IMR-90 (cell line): ENCODE measurements around the gene ARMC8. TPM values are rescaled to one million over a fixed set of nuclear protein-coding genes. Genes with fewer than 3 reads are reported as not detected.

Experiments
- ATAC-seq: fragments of 200-7000 bp; cut with Tn5 transposase; 2 replicates; pipeline ENCODE4 v1.9.1; 2020; ENCODE audit warnings: low read depth, mild to moderate bottlenecking, moderate library complexity
- BruUV-seq: library from RNA; stranded (reverse); fragments of 400-500 nt; replicated peaks from 2 replicates; lab custom pipeline; 2021; lab: Mats Ljungman, UMichigan
- CTCF ChIA-PET: fragments of 300-600 bp; formaldehyde crosslinking; extraction: SDS; loops from one replicate; lab custom pipeline; 2021; ENCODE audit warnings: antibody characterized with exemption; lab: Yijun Ruan, JAX
- POLR2A ChIA-PET: fragments of 300-600 bp; sonication (Branson Sonifier 250); formaldehyde crosslinking; loops from one replicate; lab custom pipeline; 2022; ENCODE audit warnings: antibody characterized with exemption; ENCODE audit not compliant: unreplicated experiment; lab: Charles Lee
- DNase-seq: peaks from one replicate; pipeline ENCODE4 v3.0.0; 2013
- H2AFZ ChIP-seq: replicated peaks from 2 replicates; pipeline ENCODE3; 2013; ENCODE audit warnings: low read length, mild to moderate bottlenecking; ENCODE audit not compliant: poor library complexity
- H2AK5ac ChIP-seq: 2 replicates; pipeline ENCODE4 v1.6.1; 2013; ENCODE audit warnings: low read depth, low read length, inconsistent platforms
- H2AK9ac ChIP-seq: replicated peaks from 2 replicates; pipeline ENCODE3; 2013; ENCODE audit warnings: mild to moderate bottlenecking, low read depth, low read length, moderate library complexity; ENCODE audit not compliant: poor library complexity
- H2BK120ac ChIP-seq: 2 replicates; pipeline ENCODE4 v1.6.1; 2013; ENCODE audit warnings: low read depth, low read length, inconsistent platforms
- H2BK15ac ChIP-seq: 3 replicates; pipeline ENCODE4 v1.6.1; 2013; ENCODE audit warnings: low read depth, low read length, inconsistent platforms
- H2BK20ac ChIP-seq: 2 replicates; pipeline ENCODE4 v1.6.1; 2013; ENCODE audit warnings: low read depth, mild to moderate bottlenecking, inconsistent platforms, low read length, moderate library complexity
- H2BK5ac ChIP-seq: 2 replicates; pipeline ENCODE4 v1.6.1; 2013; ENCODE audit warnings: mild to moderate bottlenecking, low read depth, low read length, inconsistent platforms; ENCODE audit not compliant: poor library complexity, severe bottlenecking
- H3K14ac ChIP-seq: replicated peaks from 2 replicates; pipeline ENCODE4 v1.6.1; 2013; ENCODE audit warnings: low read depth, low read length, inconsistent platforms
- H3K18ac ChIP-seq: 2 replicates; pipeline ENCODE4 v1.6.1; 2013; ENCODE audit warnings: low read depth, low read length, control low read depth
- H3K23ac ChIP-seq: 2 replicates; pipeline ENCODE4 v1.6.1; 2013; ENCODE audit warnings: low read depth, low read length, inconsistent platforms
- H3K27ac ChIP-seq: 2 replicates; pipeline ENCODE4 v1.5.1; 2013; ENCODE audit warnings: mild to moderate bottlenecking, control low read depth, low read length; ENCODE audit not compliant: insufficient read depth
- H3K27me3 ChIP-seq: 2 replicates; pipeline ENCODE4 v1.6.1; 2013; ENCODE audit warnings: low read length; ENCODE audit not compliant: control insufficient read depth, insufficient read depth
- H3K36me3 ChIP-seq: 2 replicates; pipeline ENCODE4 v1.6.1; 2013; ENCODE audit warnings: low read length, mixed read lengths; ENCODE audit not compliant: control insufficient read depth, insufficient read depth
- H3K4ac ChIP-seq: 2 replicates; pipeline ENCODE4 v1.6.1; 2013; ENCODE audit warnings: low read depth, low read length, inconsistent platforms
- H3K4me1 ChIP-seq: 2 replicates; pipeline ENCODE4 v1.6.1; 2013; ENCODE audit warnings: low read length, mixed read lengths; ENCODE audit not compliant: control insufficient read depth, insufficient read depth
- H3K4me2 ChIP-seq: 2 replicates; pipeline ENCODE4 v1.6.1; 2013; ENCODE audit warnings: low read depth, mild to moderate bottlenecking, control low read depth, low read length, moderate library complexity
- H3K4me3 ChIP-seq: 2 replicates; pipeline ENCODE4 v1.5.1; 2013; ENCODE audit warnings: low read depth, mild to moderate bottlenecking, control low read depth, low read length, moderate library complexity; ENCODE audit not compliant: insufficient read depth
- H3K56ac ChIP-seq: 2 replicates; pipeline ENCODE4 v1.6.1; 2013; ENCODE audit warnings: low read length, inconsistent platforms; ENCODE audit not compliant: insufficient read depth; ENCODE audit errors: extremely low read depth
- H3K79me1 ChIP-seq, 2 experiments: 2 replicates each; pipeline ENCODE4 v1.6.1; 2013; ENCODE audit warnings: low read length in 2 of 2, inconsistent platforms in 1 of 2, low read depth in 1 of 2
- H3K9ac ChIP-seq: 2 replicates; pipeline ENCODE4 v1.6.1; 2013; ENCODE audit warnings: low read depth, low read length, control low read depth
- H3K9me1 ChIP-seq: 2 replicates; pipeline ENCODE4 v1.6.1; 2013; ENCODE audit warnings: low read length, inconsistent platforms; ENCODE audit not compliant: insufficient read depth
- H3K9me3 ChIP-seq: 2 replicates; pipeline ENCODE4 v1.6.1; 2013; ENCODE audit warnings: low read length; ENCODE audit not compliant: control insufficient read depth, insufficient read depth
- H4K20me1 ChIP-seq: 2 replicates; pipeline ENCODE4 v1.6.1; 2013; ENCODE audit warnings: low read length, inconsistent platforms; ENCODE audit not compliant: insufficient read depth
- H4K5ac ChIP-seq: 2 replicates; pipeline ENCODE4 v1.6.1; 2013; ENCODE audit warnings: mild to moderate bottlenecking, low read depth, low read length, control low read depth
- H4K8ac ChIP-seq, 2 experiments: 2 replicates each; pipeline ENCODE4 v1.6.1; 2013; ENCODE audit warnings: low read depth in 2 of 2, low read length in 2 of 2, control low read depth in 1 of 2, inconsistent platforms in 1 of 2
- H4K91ac ChIP-seq: 2 replicates; pipeline ENCODE4 v1.6.1; 2013; ENCODE audit warnings: low read depth, low read length, inconsistent platforms; ENCODE audit not compliant: insufficient read depth
- BHLHE40 ChIP-seq: fragments of 150-350 bp; IDR thresholded peaks from 2 replicates; pipeline ENCODE4 v1.6.1; 2016; ENCODE audit warnings: mild to moderate bottlenecking, low read depth, low read length
- CEBPB ChIP-seq: IDR thresholded peaks from 2 replicates; pipeline ENCODE4 v1.6.1; 2012; ENCODE audit warnings: low read depth, low read length, improper control_type of control experiment
- CHD1 ChIP-seq: IDR thresholded peaks from 2 replicates; pipeline ENCODE4 v1.6.1; 2012; ENCODE audit warnings: low read depth, low read length, improper control_type of control experiment
- CTCF ChIP-seq: conservative IDR thresholded peaks from 2 replicates; pipeline ENCODE4 v1.5.1; 2012; ENCODE audit warnings: mild to moderate bottlenecking, low read depth, low read length, improper control_type of control experiment
- FOS ChIP-seq: fragments of 150-350 bp; IDR thresholded peaks from 2 replicates; pipeline ENCODE4 v1.6.1; 2016; ENCODE audit warnings: low read depth, low read length
- MAZ ChIP-seq: IDR thresholded peaks from 2 replicates; pipeline ENCODE4 v1.6.1; 2012; ENCODE audit warnings: low read depth, mild to moderate bottlenecking, low read length, improper control_type of control experiment, moderate library complexity, borderline replicate concordance
- NFE2L2 ChIP-seq: fragments of 150-350 bp; IDR thresholded peaks from 2 replicates; pipeline ENCODE4 v1.6.1; 2016; ENCODE audit warnings: low read depth, mild to moderate bottlenecking, low read length
- POLR2A ChIP-seq: IDR thresholded peaks from 2 replicates; pipeline ENCODE4 v1.6.1; 2012; ENCODE audit warnings: mild to moderate bottlenecking, low read depth, low read length
- RAD21 ChIP-seq: IDR thresholded peaks from 2 replicates; pipeline ENCODE4 v1.6.1; 2012; ENCODE audit warnings: low read length, improper control_type of control experiment
- RCOR1 ChIP-seq: IDR thresholded peaks from 2 replicates; pipeline ENCODE4 v1.6.1; 2012; ENCODE audit warnings: mild to moderate bottlenecking, low read length, improper control_type of control experiment; ENCODE audit not compliant: insufficient replicate concordance
- SMC3 ChIP-seq: fragments of 150-350 bp; IDR thresholded peaks from 2 replicates; pipeline ENCODE4 v1.6.1; 2016; ENCODE audit warnings: low read depth, mild to moderate bottlenecking, antibody characterized with exemption, low read length, moderate library complexity
- dilution Hi-C: fragments of 300-500 bp; cut with HindIII; formaldehyde crosslinking; loops from one replicate; pipeline ENCODE4 v1.14.3; 2018; ENCODE audit warnings: low sequenced_read_pairs; ENCODE audit not compliant: unreplicated experiment
- in situ Hi-C: fragments of 300-500 bp; cut with MboI; formaldehyde crosslinking; loops from 3 replicates; pipeline ENCODE4 v1.14.3; 2019; ENCODE audit warnings: low sequenced_read_pairs, inconsistent platforms, mixed read lengths
- intact Hi-C: fragments of 100-400 bp; cut with micrococcal nuclease; formaldehyde crosslinking; loops from 2 replicates; pipeline ENCODE4 v1.10.0; 2022
- polyA plus RNA-seq, 3 experiments: library from polyadenylated mRNA; depleted of rRNA; stranded (reverse); fragments of >200 nt; gene quantifications; 2 replicates each; pipeline ENCODE4 v1.2.3, GENCODE V29; 2012; ENCODE audit warnings: low replicate concordance in 1 of 3
- total RNA-seq: library from RNA; depleted of rRNA; stranded (reverse); fragments of >200 nt; gene quantifications from 2 replicates; pipeline ENCODE4 v1.2.3, GENCODE V29; 2012
- TF ChIP-seq, protein P1 (sequence below): fragments of 150-350 bp; IDR thresholded peaks from 2 replicates; pipeline ENCODE4 v1.6.1; 2017; ENCODE audit warnings: mild to moderate bottlenecking, antibody characterized with exemption, low read length, low read depth

Gene ARMC8
- total and polyA plus RNA-seq, 2 of the 4 experiments (the other 2 are of a cell fraction), result 39.1 to 75.1 TPM

DNA sequence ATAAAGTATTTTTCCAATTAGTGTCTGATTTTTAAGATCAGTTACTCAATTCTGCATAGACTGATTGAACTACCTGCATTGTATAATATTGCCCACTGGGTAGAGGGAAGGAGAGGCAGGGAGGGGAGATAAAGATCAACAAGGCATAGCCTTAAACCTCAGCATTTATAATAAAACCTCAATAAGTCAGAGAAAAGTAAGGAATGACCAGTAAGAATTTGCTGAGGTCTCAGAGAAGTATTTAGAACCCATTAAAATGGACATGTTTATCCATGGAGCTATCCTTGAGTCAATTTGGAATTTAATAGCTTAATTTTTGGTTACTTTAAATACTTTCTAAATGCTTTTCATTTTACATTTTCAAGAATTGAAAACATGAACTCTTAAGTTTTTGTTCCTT lies 62.5 kb downstream of the ARMC8 start:
- Histone ChIP-seq H3K9ac (no peak overlapping the region), H4K8ac (no peak overlapping the region), H2BK15ac (no peak overlapping the region), H3K56ac (no peak overlapping the region), H3K23ac (no peak overlapping the region), H3K4me2 (no peak overlapping the region), H2AK5ac (no peak overlapping the region), H2BK5ac (no peak overlapping the region), H2BK120ac (no peak overlapping the region), H3K18ac (no peak overlapping the region), H3K4me3 (no peak overlapping the region), H4K5ac (no peak overlapping the region), H2AFZ (no peak overlapping the region), H3K9me3 (no peaks in the 10 kb centered on the region), H4K91ac (no peak overlapping the region), H3K36me3 (peaks cover 5% of the 10 kb centered on the region; the same call in 1 of the 2 replicates), H3K27ac (no peak overlapping the region), H3K9me1 (no peaks in the 10 kb centered on the region), H3K14ac (no peak overlapping the region), H3K4me1 (no peaks in the 10 kb centered on the region), H3K27me3 (no peaks in the 10 kb centered on the region), H3K79me1 (no peaks in the 10 kb centered on the region), H3K4ac (no peak overlapping the region), H4K20me1 (no peaks in the 10 kb centered on the region), H2AK9ac (no peak overlapping the region), H2BK20ac (no peak overlapping the region)
- CTCF ChIA-PET, result no interaction called here
- intact Hi-C loops (loop anchor here (10.0 kb wide), 1 partner anchor 185 kb away; no protein-coding TSS in a partner anchor), dilution Hi-C loops (no loop called here), in situ Hi-C loops (no loop called here)
- POLR2A ChIA-PET, result no interaction called here
- no peak for DNase-seq
- no peak for ATAC-seq
- TF ChIP-seq RAD21 (no peak), MAZ (no peak), CHD1 (no peak), POLR2A (no peak), BHLHE40 (no peak), CEBPB (no peak), CTCF (no peak), RCOR1 (no peak), SMC3 (no peak), NFE2L2 (no peak), FOS (no peak)
- TF ChIP-seq, protein P1, sequence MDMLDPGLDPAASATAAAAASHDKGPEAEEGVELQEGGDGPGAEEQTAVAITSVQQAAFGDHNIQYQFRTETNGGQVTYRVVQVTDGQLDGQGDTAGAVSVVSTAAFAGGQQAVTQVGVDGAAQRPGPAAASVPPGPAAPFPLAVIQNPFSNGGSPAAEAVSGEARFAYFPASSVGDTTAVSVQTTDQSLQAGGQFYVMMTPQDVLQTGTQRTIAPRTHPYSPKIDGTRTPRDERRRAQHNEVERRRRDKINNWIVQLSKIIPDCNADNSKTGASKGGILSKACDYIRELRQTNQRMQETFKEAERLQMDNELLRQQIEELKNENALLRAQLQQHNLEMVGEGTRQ, result no peak
- no TSS peak for BruUV-seq
